SK-N-MC (cell line): Measurements from ENCODE around the gene MRPL51.

ENCODE experiments used
- EZH2 ChIP-seq: fragments of 200-600 bp; sonication (generic); IDR thresholded peaks from one replicate; pipeline ENCODE4 v1.6.1; 2017; ENCODE audit warnings: antibody characterized with exemption
- FOXP2 ChIP-seq: optimal IDR thresholded peaks from 2 replicates; pipeline ENCODE3; 2011; ENCODE audit warnings: mild to moderate bottlenecking, moderate library complexity; ENCODE audit not compliant: insufficient read depth; ENCODE audit errors: extremely low read length, control extremely low read depth
- POLR2AphosphoS5 ChIP-seq: IDR thresholded peaks from 2 replicates; pipeline ENCODE4 v1.6.1; 2012; ENCODE audit warnings: mild to moderate bottlenecking, low read depth, low read length, borderline replicate concordance

GRCh38 chr12:6468283-6468575 lies 24.8 kb downstream of the MRPL51 start:
- TF ChIP-seq EZH2: no peak
- no peak for TF ChIP-seq POLR2AphosphoS5
- TF ChIP-seq FOXP2: no peak
